A673 (cell line): Measurements from ENCODE around the gene CLEC4A. TPM values are rescaled to one million over a fixed set of nuclear protein-coding genes. Genes with fewer than 3 reads are reported as not detected.
"Not testable (repeated sequence)": the region's sequence is repeated elsewhere in the genome, so short reads cannot be mapped to it uniquely, and the experiment has no call there.

Experiments used
- BruUV-seq: library from RNA; stranded (reverse); fragments of 400-500 nt; replicated peaks from 2 replicates; lab custom pipeline; 2021; lab: Mats Ljungman, UMichigan
- CTCF ChIA-PET: fragments of 300-600 bp; sonication (Branson Sonifier 250); formaldehyde crosslinking; loops from one replicate; lab custom pipeline; 2022; ENCODE audit warnings: antibody characterized with exemption; lab: Charles Lee
- POLR2A ChIA-PET: fragments of 300-600 bp; sonication (Branson Sonifier 250); formaldehyde crosslinking; loops from one replicate; lab custom pipeline; 2022; ENCODE audit warnings: antibody characterized with exemption; ENCODE audit not compliant: low non-redundant PET; lab: Charles Lee
- DNase-seq: peaks from one replicate; pipeline ENCODE4 v3.0.0-alpha.2; 2015; ENCODE audit warnings: low spot score
- H3K27ac ChIP-seq: fragments of 200-600 bp; sonication (generic); 2 replicates; pipeline ENCODE4 v1.5.1; 2016; ENCODE audit warnings: mixed run types, low read depth, mild to moderate bottlenecking, mixed read lengths, antibody characterized with exemption, low read length; ENCODE audit not compliant: poor library complexity, severe bottlenecking
- H3K27me3 ChIP-seq: fragments of 200-600 bp; sonication (generic); replicated peaks from 2 replicates; pipeline ENCODE4 v1.6.1; 2017; ENCODE audit warnings: mixed run types, low read depth, mild to moderate bottlenecking, mixed read lengths, antibody characterized with exemption, low read length; ENCODE audit not compliant: insufficient read depth, poor library complexity
- H3K36me3 ChIP-seq: fragments of 200-600 bp; sonication (generic); 2 replicates; pipeline ENCODE4 v1.6.1; 2016; ENCODE audit warnings: mixed run types, mild to moderate bottlenecking, mixed read lengths, antibody characterized with exemption, low read length; ENCODE audit not compliant: insufficient read depth, poor library complexity, severe bottlenecking
- H3K4me1 ChIP-seq: fragments of 200-600 bp; sonication (generic); 2 replicates; pipeline ENCODE4 v1.6.1; 2017; ENCODE audit warnings: mixed run types, mild to moderate bottlenecking, mixed read lengths, antibody characterized with exemption, low read length; ENCODE audit not compliant: insufficient read depth, poor library complexity, severe bottlenecking
- H3K4me3 ChIP-seq: fragments of 200-600 bp; sonication (generic); 2 replicates; pipeline ENCODE4 v1.5.1; 2016; ENCODE audit warnings: low read depth, mixed run types, mild to moderate bottlenecking, mixed read lengths, low read length; ENCODE audit not compliant: poor library complexity, severe bottlenecking
- H3K9me3 ChIP-seq: fragments of 200-600 bp; sonication (generic); 2 replicates; pipeline ENCODE4 v1.6.1; 2016; ENCODE audit warnings: mixed run types, low read depth, mild to moderate bottlenecking, mixed read lengths, antibody characterized with exemption, low read length; ENCODE audit not compliant: poor library complexity, severe bottlenecking
- CTCF ChIP-seq: fragments of 300-800, 200-600 bp; sonication (generic); conservative IDR thresholded peaks from 2 replicates; pipeline ENCODE4 v1.5.1; 2017; ENCODE audit warnings: low read depth, mild to moderate bottlenecking, antibody characterized with exemption, low read length, moderate library complexity, mixed read lengths
- EZH2 ChIP-seq: fragments of 200-600 bp; sonication (generic); IDR thresholded peaks from 2 replicates; pipeline ENCODE4 v1.6.1; 2017; ENCODE audit warnings: borderline replicate concordance, low read depth, mild to moderate bottlenecking, mixed read lengths, antibody characterized with exemption, low read length; ENCODE audit not compliant: poor library complexity, severe bottlenecking
- intact Hi-C: fragments of 100-400 bp; cut with micrococcal nuclease; formaldehyde crosslinking; loops from one replicate; pipeline ENCODE4 v1.10.0; 2022; ENCODE audit not compliant: unreplicated experiment
- total RNA-seq: library from RNA; stranded (reverse); gene quantifications from 2 replicates; pipeline ENCODE4 v1.2.3, GENCODE V29; 2021

Gene CLEC4A
- total RNA-seq, 1 experiment from 2014 or later = 0.84 TPM

GRCh38 chr12:8108808-8109398 lies 14.5 kb upstream of the CLEC4A start:
- peak; percentile 82 for DNase-seq
- CTCF ChIA-PET = interaction anchor here (1.0 to 1.5 kb wide), 2 partner anchors 123 to 128 kb away, joined by 4 to 6 read pairs; no protein-coding TSS in a partner anchor
- no TSS peak for BruUV-seq

GRCh38 chr12:8113117-8113516 lies 10.3 kb upstream of the CLEC4A start:
- H3K9me3 ChIP-seq, H3K27ac ChIP-seq, H3K36me3 ChIP-seq, intact Hi-C loops, CTCF ChIA-PET, H3K4me1 ChIP-seq, BruUV-seq, H3K27me3 ChIP-seq, DNase-seq, H3K4me3 ChIP-seq, POLR2A ChIA-PET: not testable (repeated sequence)

More at GRCh38 chr12:8108808-8109398, 14.5 kb upstream of the CLEC4A start:
- Histone ChIP-seq H3K9me3 (peaks cover 4% of the 10 kb centered on the region), H3K27me3 (no peaks in the 10 kb centered on the region), H3K4me1 (no peaks in the 10 kb centered on the region), H3K36me3 (no peaks in the 10 kb centered on the region), H3K4me3 (no peak overlapping the region), H3K27ac (no peak overlapping the region)
- TF ChIP-seq EZH2 (no peak), CTCF (peak; percentile 99)
- intact Hi-C loops = loop anchor here (2.0 kb wide), 1 partner anchor 128 kb away; no protein-coding TSS in a partner anchor
- POLR2A ChIA-PET = no interaction called here

- Histone ChIP-seq H3K9me3 (no peaks in the 10 kb centered on the region), H3K27ac (no peak overlapping the region), H3K4me1 (no peaks in the 10 kb centered on the region), H3K36me3 (no peaks in the 10 kb centered on the region), H3K27me3 (no peaks in the 10 kb centered on the region), H3K4me3 (no peak overlapping the region)
- DNase-seq = no peak
- CTCF ChIA-PET = no interaction called here
- no TSS peak for BruUV-seq
- TF ChIP-seq CTCF (no peak), EZH2 (no peak)
- POLR2A ChIA-PET = no interaction called here
- intact Hi-C loops = no loop called here
Observed at GRCh38 chr12:8120072-8120713, 3.2 kb upstream of the CLEC4A start.
